Transverse colon (tissue), 4 donors: ENCODE data around the gene IGFL3. TPM values are rescaled to one million over a fixed set of nuclear protein-coding genes. Genes with fewer than 3 reads are reported as not detected.

ENCODE experiments used
- DNase-seq: peaks from one replicate; pipeline ENCODE4 v3.0.0-alpha.2; 2019
- H3K27ac ChIP-seq, 4 donors: fragments of 200-600 bp; sonication (generic); 2 replicates each; pipeline ENCODE4 v1.5.1; 2016 to 2018; ENCODE audit warnings: inconsistent platforms in 4 of 4
- H3K27me3 ChIP-seq: fragments of 200-600 bp; sonication (generic); 2 replicates; pipeline ENCODE4 v1.5.1; 2017; ENCODE audit warnings: inconsistent platforms
- H3K36me3 ChIP-seq, 4 donors: fragments of 200-600 bp; sonication (generic); 2 replicates each; pipeline ENCODE4 v1.5.1; 2017 to 2019; ENCODE audit warnings: inconsistent platforms in 4 of 4
- H3K4me1 ChIP-seq, 4 donors: fragments of 200-600 bp; sonication (generic); 2 replicates each; pipeline ENCODE4 v1.5.1; 2017 to 2020; ENCODE audit warnings: inconsistent platforms in 4 of 4
- H3K4me3 ChIP-seq, 4 donors: fragments of 200-600 bp; sonication (generic); 1 replicate in 1 of 4; 2 replicates in 3 of 4; pipeline versions ENCODE4 v1.5.1 to v1.6.1; 2017 to 2019; ENCODE audit warnings: inconsistent platforms in 4 of 4
- H3K9me3 ChIP-seq, 2 donors: fragments of 200-600 bp; sonication (generic); 2 replicates each; pipeline ENCODE4 v1.5.1; 2017 to 2019; ENCODE audit warnings: inconsistent platforms in 2 of 2
- EP300 ChIP-seq: sonication (generic); formaldehyde crosslinking; IDR thresholded peaks from one replicate; pipeline ENCODE4 v1.6.1; 2017; ENCODE audit warnings: antibody characterized with exemption, low read depth
- POLR2A ChIP-seq: fragments of 450-650 bp; IDR thresholded peaks from one replicate; pipeline ENCODE4 v1.6.1; 2016; ENCODE audit warnings: antibody characterized with exemption, mild to moderate bottlenecking, moderate library complexity
- POLR2AphosphoS5 ChIP-seq, 3 donors: sonication (generic); formaldehyde crosslinking; IDR thresholded peaks; one replicate each; pipeline ENCODE4 v1.6.1; 2016; ENCODE audit warnings: antibody characterized with exemption in 3 of 3
- WGBS, 2 donors: methylation state at CpG; one replicate each; pipeline ENCODE4 v1.1.5; 2018; ENCODE audit warnings: low coverage in 1 of 2; 5-methylcytosine and 5-hydroxymethylcytosine counted together
- in situ Hi-C, 4 donors: fragments of 200-750 bp; cut with MboI; loops; one replicate each; pipeline versions ENCODE4 v1.15.0 to v1.15.1; 2017; ENCODE audit warnings: low sequenced_read_pairs in 3 of 4, low pct_ligation_motif_present in 1 of 4, low pct_unique_long_range_greater_than_20kb in 1 of 4
- intact Hi-C: fragments of 100-400 bp; cut with DNase I; formaldehyde crosslinking; loops from one replicate; pipeline ENCODE4 v1.15.1; 2023; ENCODE audit warnings: low total_unique reads
- total RNA-seq, 4 donors: library from RNA; depleted of rRNA; stranded (reverse); fragments of >200 nt; gene quantifications; one replicate each; pipeline ENCODE4 v1.1.0, GENCODE V29; 2016
- TF ChIP-seq, protein P1 (sequence below), 5 experiments: fragments of 200-600 bp in 3 of 5; fragments of 450-650 bp in 2 of 5; sonication (generic) in 3 of 5; IDR thresholded peaks; 1 replicate in 2 of 5; 2 replicates in 3 of 5; pipeline ENCODE4 v1.5.1; 2016 to 2017; ENCODE audit warnings: antibody characterized with exemption in 5 of 5, inconsistent platforms in 3 of 5, mild to moderate bottlenecking in 2 of 5, moderate library complexity in 1 of 5

Gene IGFL3
- total RNA-seq, 4 donors from 2014 or later: not detected

DNA sequence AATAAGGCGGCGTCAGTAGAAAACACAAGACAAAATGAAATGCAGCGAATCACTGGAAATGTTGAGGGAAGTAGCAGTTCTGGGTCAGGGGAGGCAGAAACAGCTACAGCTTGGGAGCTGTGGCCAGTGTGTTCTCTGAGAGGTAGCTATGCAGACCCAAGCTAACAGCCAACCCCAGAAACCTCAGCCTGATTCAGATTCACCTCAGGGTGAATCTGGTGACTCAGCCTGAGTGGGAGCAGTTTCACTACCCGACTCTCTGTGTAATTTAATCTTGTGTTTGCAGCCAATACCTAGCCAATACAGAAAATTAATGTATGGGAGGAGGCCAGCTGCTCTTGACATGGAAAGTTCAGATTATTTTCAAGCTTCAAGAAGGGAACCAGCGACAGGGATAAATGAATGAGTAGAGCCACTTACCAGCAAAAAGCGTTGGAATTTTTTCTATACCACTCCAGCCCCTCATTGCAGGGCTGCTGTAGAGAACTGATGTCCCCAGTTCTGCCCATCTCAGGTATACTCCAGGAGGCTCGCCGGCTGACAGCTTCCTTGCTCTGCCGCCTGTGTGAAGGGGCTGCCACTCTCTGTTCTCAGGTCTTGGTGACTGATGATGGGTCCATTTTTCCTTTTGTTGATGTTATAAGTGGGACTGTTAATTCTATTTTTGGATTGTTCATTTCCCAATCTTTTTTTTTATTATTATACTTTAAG, 8.9 kb downstream of the IGFL3 start:
- intact Hi-C loops: no loop called here
- Histone ChIP-seq H3K9me3 (no peaks in the 10 kb centered on the region), H3K27ac (no peak overlapping the region), H3K4me1 (no peaks in the 10 kb centered on the region), H3K4me3 (no peak overlapping the region), H3K36me3 (no peaks in the 10 kb centered on the region), H3K27me3 (peaks cover 25% of the 10 kb centered on the region)
- in situ Hi-C loops: no loop called here
- TF ChIP-seq POLR2AphosphoS5 (IDR thresholded peaks at IDR 0.05) (no peak), EP300 (no peak), POLR2A (no peak)
- TF ChIP-seq, protein P1, sequence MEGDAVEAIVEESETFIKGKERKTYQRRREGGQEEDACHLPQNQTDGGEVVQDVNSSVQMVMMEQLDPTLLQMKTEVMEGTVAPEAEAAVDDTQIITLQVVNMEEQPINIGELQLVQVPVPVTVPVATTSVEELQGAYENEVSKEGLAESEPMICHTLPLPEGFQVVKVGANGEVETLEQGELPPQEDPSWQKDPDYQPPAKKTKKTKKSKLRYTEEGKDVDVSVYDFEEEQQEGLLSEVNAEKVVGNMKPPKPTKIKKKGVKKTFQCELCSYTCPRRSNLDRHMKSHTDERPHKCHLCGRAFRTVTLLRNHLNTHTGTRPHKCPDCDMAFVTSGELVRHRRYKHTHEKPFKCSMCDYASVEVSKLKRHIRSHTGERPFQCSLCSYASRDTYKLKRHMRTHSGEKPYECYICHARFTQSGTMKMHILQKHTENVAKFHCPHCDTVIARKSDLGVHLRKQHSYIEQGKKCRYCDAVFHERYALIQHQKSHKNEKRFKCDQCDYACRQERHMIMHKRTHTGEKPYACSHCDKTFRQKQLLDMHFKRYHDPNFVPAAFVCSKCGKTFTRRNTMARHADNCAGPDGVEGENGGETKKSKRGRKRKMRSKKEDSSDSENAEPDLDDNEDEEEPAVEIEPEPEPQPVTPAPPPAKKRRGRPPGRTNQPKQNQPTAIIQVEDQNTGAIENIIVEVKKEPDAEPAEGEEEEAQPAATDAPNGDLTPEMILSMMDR (IDR thresholded peaks at IDR 0.05): no peak
- DNase-seq: no peak
- WGBS, 2 donors: 67 to 80% methylated on average over 2 to 9 of the region's 9 CpGs

DNA sequence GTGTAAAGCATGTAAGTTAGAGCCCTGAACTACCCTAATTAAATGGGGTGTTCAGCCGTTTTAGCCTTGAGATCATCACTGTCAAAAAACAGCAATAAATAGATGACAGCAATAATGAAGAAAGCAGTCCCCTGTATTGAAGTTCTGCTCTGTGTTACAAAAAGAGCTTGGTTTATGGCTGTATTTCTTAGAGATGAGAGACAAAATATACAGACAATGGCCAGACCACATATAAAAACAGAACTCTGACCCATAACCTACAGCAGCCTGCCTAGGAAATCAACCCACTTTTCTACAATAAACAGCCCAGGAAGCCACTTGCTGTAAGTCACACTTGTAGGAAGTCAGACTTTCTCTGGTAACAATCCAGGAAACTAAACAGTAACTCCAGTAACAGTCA, 10.8 kb downstream of the IGFL3 start:
- no peak for DNase-seq
- H3K27me3 ChIP-seq: peaks cover 20% of the 10 kb centered on the region
- peak overlapping the region in 1 of 4 donors; percentile 60 for H3K27ac ChIP-seq
- no peaks in the 10 kb centered on the region for H3K36me3 ChIP-seq
- in situ Hi-C loops: no loop called here
- intact Hi-C loops: no loop called here
- WGBS, 2 donors: 0 to 26% methylated on average over 1 of the region's 1 CpG
- H3K4me3 ChIP-seq: no peak overlapping the region
- H3K4me1 ChIP-seq: no peaks in the 10 kb centered on the region
- no peaks in the 10 kb centered on the region for H3K9me3 ChIP-seq
- TF ChIP-seq EP300: no peak
- TF ChIP-seq POLR2A: no peak
- peak; percentile 51 to 96 (median 80) for TF ChIP-seq POLR2AphosphoS5 (IDR thresholded peaks at IDR 0.05)

DNA sequence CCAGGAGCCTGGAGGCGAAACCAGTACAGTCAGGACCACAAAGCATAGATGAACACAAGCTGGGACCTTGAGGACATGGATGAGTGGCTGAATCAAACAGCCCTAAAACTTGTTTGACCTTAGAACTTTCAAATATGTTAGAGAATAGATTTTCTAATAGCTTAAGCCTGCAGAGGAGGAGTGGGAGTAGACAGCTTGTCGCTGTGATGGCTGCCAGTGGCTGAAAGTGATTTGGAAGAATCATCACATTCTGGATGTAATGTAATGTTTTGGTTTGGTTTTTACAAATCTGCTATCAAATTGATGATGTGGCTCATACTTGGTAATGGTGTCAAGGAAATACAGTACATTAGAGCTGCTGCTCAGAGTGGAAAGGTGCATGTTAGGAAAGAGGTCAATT, 12.0 kb downstream of the IGFL3 start:
- WGBS, 2 donors: 66 to 84% methylated on average over 2 of the region's 2 CpGs
- no peak for DNase-seq
- Histone ChIP-seq H3K36me3 (no peaks in the 10 kb centered on the region), H3K4me1 (no peaks in the 10 kb centered on the region), H3K27ac (no peak overlapping the region), H3K27me3 (peaks cover 20% of the 10 kb centered on the region), H3K4me3 (no peak overlapping the region), H3K9me3 (no peaks in the 10 kb centered on the region)
- TF ChIP-seq POLR2A: no peak
- TF ChIP-seq, protein P1 (IDR thresholded peaks at IDR 0.05): no peak
- no peak for TF ChIP-seq POLR2AphosphoS5 (IDR thresholded peaks at IDR 0.05)
- no peak for TF ChIP-seq EP300
- intact Hi-C loops (no loop called here), in situ Hi-C loops (no loop called here)

DNA sequence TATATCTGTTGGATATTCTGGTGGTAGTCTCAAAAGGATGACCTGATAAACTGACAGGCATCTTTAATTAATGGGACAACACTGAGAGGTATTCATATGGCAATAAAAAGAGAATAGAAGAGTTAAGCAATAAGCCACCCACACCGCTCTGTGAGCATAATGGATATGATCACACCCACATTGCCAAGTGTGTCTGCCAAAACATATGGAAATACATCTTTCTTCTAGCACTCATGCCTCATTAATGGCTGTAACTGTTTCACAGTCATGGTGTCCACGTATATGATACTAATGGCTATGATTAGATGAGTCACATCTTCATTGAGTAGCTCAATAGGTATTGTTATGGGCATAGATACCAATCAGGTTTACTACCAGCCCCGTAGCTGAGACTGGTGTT, 13.1 kb downstream of the IGFL3 start:
- DNase-seq: no peak
- no peak overlapping the region for H3K27ac ChIP-seq
- no peaks in the 10 kb centered on the region for H3K9me3 ChIP-seq
- no peak overlapping the region for H3K4me3 ChIP-seq
- in situ Hi-C loops: no loop called here
- no peaks in the 10 kb centered on the region for H3K36me3 ChIP-seq
- intact Hi-C loops: no loop called here
- H3K4me1 ChIP-seq: no peaks in the 10 kb centered on the region
- TF ChIP-seq POLR2AphosphoS5 (IDR thresholded peaks at IDR 0.05) (no peak), EP300 (no peak), POLR2A (no peak)
- TF ChIP-seq, protein P1 (IDR thresholded peaks at IDR 0.05): no peak
- 63 to 69% methylated on average over 2 to 3 of the region's 3 CpGs for WGBS, 2 donors
- H3K27me3 ChIP-seq: peaks cover 20% of the 10 kb centered on the region

DNA sequence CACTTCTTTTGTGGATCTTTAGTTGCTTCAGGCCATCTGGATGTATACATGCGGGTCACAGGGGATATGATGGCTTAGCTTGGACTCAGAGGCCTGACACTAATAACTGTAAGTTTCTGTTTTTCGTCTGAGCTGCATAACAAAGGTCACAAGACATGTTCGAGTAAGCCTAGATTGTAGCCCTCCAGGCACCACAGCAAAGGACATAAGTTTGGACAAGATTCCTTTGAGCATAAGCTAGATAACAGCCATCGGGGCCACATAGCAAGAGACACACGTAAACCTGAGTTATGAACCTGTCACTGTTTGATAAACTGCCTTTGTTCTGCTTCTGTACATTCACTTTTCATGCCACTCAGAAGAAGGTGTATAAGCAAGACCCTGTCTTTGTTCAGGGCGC, 14.6 kb downstream of the IGFL3 start:
- H3K27me3 ChIP-seq: peaks cover 12% of the 10 kb centered on the region
- no peak for DNase-seq
- TF ChIP-seq EP300: no peak
- TF ChIP-seq POLR2A: no peak
- TF ChIP-seq, protein P1 (IDR thresholded peaks at IDR 0.05): no peak
- TF ChIP-seq POLR2AphosphoS5 (IDR thresholded peaks at IDR 0.05): no peak
- peaks cover 0 to 3% of the 10 kb centered on the region in 2 donors for H3K9me3 ChIP-seq
- H3K4me1 ChIP-seq: no peaks in the 10 kb centered on the region
- intact Hi-C loops (no loop called here), in situ Hi-C loops (no loop called here)
- WGBS, 2 donors: 51 to 62% methylated on average over 5 to 6 of the region's 6 CpGs
- H3K36me3 ChIP-seq: no peaks in the 10 kb centered on the region
- H3K27ac ChIP-seq: no peak overlapping the region
- no peak overlapping the region for H3K4me3 ChIP-seq
